Astrocyte of the spinal cord (primary cell): ENCODE results near the gene CDC42EP1.
"Not testable (repeated sequence)": the region's sequence is repeated elsewhere in the genome, so short reads cannot be mapped to it uniquely, and the experiment has no call there.

Experiments
- DNase-seq: peaks from one replicate; pipeline ENCODE4 v3.0.0; 2011; ENCODE audit warnings: low read depth, low spot score
- H3K4me3 ChIP-seq: 2 replicates; pipeline ENCODE4 v1.5.1; 2011; ENCODE audit warnings: low read depth, mild to moderate bottlenecking, low read length, moderate library complexity
- CTCF ChIP-seq: IDR thresholded peaks from 2 replicates; pipeline ENCODE4 v1.5.1; 2012; ENCODE audit warnings: low read depth, mild to moderate bottlenecking, low read length, inconsistent platforms
- in situ Hi-C: cut with HindIII; loops from 2 replicates; pipeline ENCODE4 v1.10.0; 2017; ENCODE audit warnings: low sequenced_read_pairs

CDC42EP1 gene

GRCh38 chr22:37607935-37608476, 47.7 kb downstream of the CDC42EP1 start:
- peak overlapping the region; percentile 82 for H3K4me3 ChIP-seq
- DNase-seq = no peak
- in situ Hi-C loops = no loop called here
- TF ChIP-seq CTCF = no peak

- in situ Hi-C loops = no loop called here
- peak; percentile 98 for DNase-seq
- H3K4me3 ChIP-seq = peak within 1 kb of the TSS; percentile 82
- TF ChIP-seq CTCF = no peak
These were observed 48.4 kb downstream of the CDC42EP1 start, which contains the start of gene GGA1 for GRCh38 chr22:37608477-37609239. GGA1 (plus strand) TSS chr22:37608834; CDS start chr22:37608861, 27 bp downstream.

GRCh38 chr22:37609240-37610152, 49.2 kb downstream of the CDC42EP1 start:
- DNase-seq = no peak
- TF ChIP-seq CTCF = no peak
- in situ Hi-C loops = no loop called here
- peak overlapping the region; percentile 82 for H3K4me3 ChIP-seq

GRCh38 chr22:37610153-37610475, 49.8 kb downstream of the CDC42EP1 start:
- H3K4me3 ChIP-seq = peak overlapping the region; percentile 82
- DNase-seq, in situ Hi-C loops: not testable (repeated sequence)

- in situ Hi-C loops = no loop called here
- DNase-seq = no peak
- H3K4me3 ChIP-seq = no peak overlapping the region
- TF ChIP-seq CTCF = no peak
These were observed 50.3 kb downstream of the CDC42EP1 start for GRCh38 chr22:37610480-37611129.

GRCh38 chr22:37611207-37611606, 50.9 kb downstream of the CDC42EP1 start:
- no peak overlapping the region for H3K4me3 ChIP-seq
- in situ Hi-C loops = no loop called here
- no peak for DNase-seq
- TF ChIP-seq CTCF = no peak
